Caco-2 (cell line): ENCODE data around the gene MROH9. TPM values are rescaled to one million over a fixed set of nuclear protein-coding genes. Genes with fewer than 3 reads are reported as not detected.

Experiments used
- BruUV-seq: library from RNA; stranded (reverse); fragments of 400-500 nt; replicated peaks from 2 replicates; lab custom pipeline; 2021; lab: Mats Ljungman, UMichigan
- CTCF ChIA-PET: fragments of 300-600 bp; sonication (Branson Sonifier 250); formaldehyde crosslinking; loops from one replicate; lab custom pipeline; 2022; ENCODE audit warnings: antibody characterized with exemption; lab: Charles Lee
- POLR2A ChIA-PET: fragments of 300-600 bp; sonication (Branson Sonifier 250); formaldehyde crosslinking; loops from one replicate; lab custom pipeline; 2022; ENCODE audit warnings: antibody characterized with exemption; lab: Charles Lee
- DNase-seq, 2 experiments: peaks; one replicate each; pipeline versions ENCODE4 v3.0.0 to v3.0.0-alpha.2; 2020 to 2022
- H3K27me3 ChIP-seq: replicated peaks from 2 replicates; pipeline ENCODE4 v1.6.0; 2011; ENCODE audit warnings: low read length; ENCODE audit not compliant: control insufficient read depth, insufficient read depth
- H3K36me3 ChIP-seq: 2 replicates; pipeline ENCODE4 v1.5.1; 2011; ENCODE audit warnings: low read length; ENCODE audit not compliant: control insufficient read depth, insufficient read depth
- H3K4me1 ChIP-seq: fragments of 250-450 bp; sonication (Bioruptor Pico); 2 replicates; pipeline ENCODE4 v1.5.1; 2020; ENCODE audit warnings: mild to moderate bottlenecking
- H3K4me3 ChIP-seq: 2 replicates; pipeline ENCODE4 v1.5.1; 2011; ENCODE audit warnings: low read depth, mild to moderate bottlenecking, control low read depth, low read length
- H3K9me3 ChIP-seq: fragments of 250-450 bp; sonication (Bioruptor Pico); 2 replicates; pipeline ENCODE4 v1.5.1; 2020; ENCODE audit warnings: mild to moderate bottlenecking, moderate library complexity
- H3K27ac Mint-ChIP-seq: one replicate; pipeline ENCODE4 v1.8.0; 2022; ENCODE audit warnings: mixed read lengths; ENCODE audit not compliant: unreplicated experiment
- H3K27me3 Mint-ChIP-seq: one replicate; pipeline ENCODE4 v1.8.0; 2022; ENCODE audit warnings: mixed read lengths; ENCODE audit not compliant: insufficient read depth, unreplicated experiment
- H3K36me3 Mint-ChIP-seq: one replicate; pipeline ENCODE4 v1.8.0; 2022; ENCODE audit warnings: mild to moderate bottlenecking, mixed read lengths; ENCODE audit not compliant: insufficient read depth, unreplicated experiment
- H3K4me1 Mint-ChIP-seq: one replicate; pipeline ENCODE4 v1.8.0; 2022; ENCODE audit warnings: low read depth, mixed read lengths; ENCODE audit not compliant: unreplicated experiment
- H3K4me3 Mint-ChIP-seq: one replicate; pipeline ENCODE4 v1.8.0; 2022; ENCODE audit warnings: mild to moderate bottlenecking, moderate library complexity, mixed read lengths; ENCODE audit not compliant: unreplicated experiment
- H3K9me3 Mint-ChIP-seq: one replicate; pipeline ENCODE4 v1.8.0; 2022; ENCODE audit warnings: mixed read lengths; ENCODE audit not compliant: unreplicated experiment
- CTCF ChIP-seq, 2 experiments: fragments of 200-600 bp in 1 of 2; IDR thresholded peaks; 1 replicate in 1 of 2; 2 replicates in 1 of 2; pipeline versions ENCODE4 v1.5.1 to v1.8.0; 2011 to 2022; ENCODE audit warnings: antibody characterized with exemption in 1 of 2, control low read depth in 1 of 2, inconsistent platforms in 1 of 2, low read depth in 1 of 2, low read length in 1 of 2, mild to moderate bottlenecking in 1 of 2, moderate library complexity in 1 of 2; ENCODE audit not compliant: insufficient read depth in 1 of 2, severe bottlenecking in 1 of 2, unreplicated experiment in 1 of 2
- intact Hi-C: fragments of 100-400 bp; cut with micrococcal nuclease; formaldehyde crosslinking; loops from one replicate; pipeline ENCODE4 v1.10.0; 2022; ENCODE audit not compliant: unreplicated experiment
- total RNA-seq: library from RNA; stranded (reverse); gene quantifications from 2 replicates; pipeline ENCODE4 v1.2.3, GENCODE V29; 2022

MROH9 gene
- total RNA-seq, 1 experiment from 2014 or later, result not detected

GRCh38 chr1:171038284-171038683, 103.0 kb downstream of the MROH9 start:
- no TSS peak for BruUV-seq
- Histone ChIP-seq H3K36me3 (no peaks in the 10 kb centered on the region), H3K9me3 (no peaks in the 10 kb centered on the region), H3K4me1 (no peaks in the 10 kb centered on the region), H3K4me3 (no peak overlapping the region), H3K27me3 (no peaks in the 10 kb centered on the region)
- intact Hi-C loops, result no loop called here
- H3K27me3 Mint-ChIP-seq, result peaks cover 3% of the 10 kb centered on the region
- H3K9me3 Mint-ChIP-seq, result no peaks in the 10 kb centered on the region
- TF ChIP-seq CTCF (IDR thresholded peaks at IDR 0.05; ENCODE audit: insufficient read depth in 1 of 2, low read depth in 1 of 2, low read length in 1 of 2, severe bottlenecking in 1 of 2, unreplicated experiment in 1 of 2), result no peak
- H3K4me3 Mint-ChIP-seq, result no peak overlapping the region
- H3K27ac Mint-ChIP-seq, result no peak overlapping the region
- POLR2A ChIA-PET, result no interaction called here
- CTCF ChIA-PET, result interaction anchor here (0.6 kb wide), 1 partner anchor 72 kb away, joined by 3 read pairs; no protein-coding TSS in a partner anchor
- H3K36me3 Mint-ChIP-seq, result no peaks in the 10 kb centered on the region
- H3K4me1 Mint-ChIP-seq, result no peaks in the 10 kb centered on the region
- no peak for DNase-seq

GRCh38 chr1:171048014-171048413, 112.7 kb downstream of the MROH9 start:
- Mint-ChIP-seq H3K4me1 (no peaks in the 10 kb centered on the region), H3K27me3 (peaks cover 3% of the 10 kb centered on the region), H3K4me3 (no peak overlapping the region), H3K36me3 (no peaks in the 10 kb centered on the region), H3K27ac (no peak overlapping the region), H3K9me3 (peaks cover 27% of the 10 kb centered on the region)
- ChIA-PET POLR2A (no interaction called here), CTCF (no interaction called here)
- TF ChIP-seq CTCF (IDR thresholded peaks at IDR 0.05; ENCODE audit: insufficient read depth in 1 of 2, low read depth in 1 of 2, low read length in 1 of 2, severe bottlenecking in 1 of 2, unreplicated experiment in 1 of 2), result no peak
- no peaks in the 10 kb centered on the region for H3K4me1 ChIP-seq
- BruUV-seq, result no TSS peak
- no peak for DNase-seq
- intact Hi-C loops, result no loop called here
- H3K27me3 ChIP-seq, result no peaks in the 10 kb centered on the region
- H3K4me3 ChIP-seq, result no peak overlapping the region
- H3K9me3 ChIP-seq, result no peaks in the 10 kb centered on the region
- no peaks in the 10 kb centered on the region for H3K36me3 ChIP-seq

GRCh38 chr1:171052977-171053376, 117.6 kb downstream of the MROH9 start:
- Histone ChIP-seq H3K27me3 (no peaks in the 10 kb centered on the region; the same call in 1 of the 2 replicates), H3K4me3 (no peak overlapping the region), H3K9me3 (no peaks in the 10 kb centered on the region), H3K4me1 (peaks cover 4% of the 10 kb centered on the region; the same call in 1 of the 2 replicates), H3K36me3 (no peaks in the 10 kb centered on the region)
- H3K4me1 Mint-ChIP-seq, result peaks cover 7% of the 10 kb centered on the region
- no peak overlapping the region for H3K27ac Mint-ChIP-seq
- TF ChIP-seq CTCF (IDR thresholded peaks at IDR 0.05; ENCODE audit: insufficient read depth in 1 of 2, low read depth in 1 of 2, low read length in 1 of 2, severe bottlenecking in 1 of 2, unreplicated experiment in 1 of 2), result no peak
- no peak for DNase-seq
- BruUV-seq, result no TSS peak
- H3K9me3 Mint-ChIP-seq, result peaks cover 9% of the 10 kb centered on the region
- no peak overlapping the region for H3K4me3 Mint-ChIP-seq
- ChIA-PET CTCF (no interaction called here), POLR2A (no interaction called here)
- no peaks in the 10 kb centered on the region for H3K36me3 Mint-ChIP-seq
- peaks cover 6% of the 10 kb centered on the region for H3K27me3 Mint-ChIP-seq
- intact Hi-C loops, result no loop called here
